Stimulated activated CD4-positive, alpha-beta T cell treated with anti-CD3 and anti-CD28 coated beads, TNF-alpha, amount 100 ng/mL, for 4 hours (primary cell): Measurements from ENCODE around the gene DZIP1L.
"Not testable (repeated sequence)": the region's sequence is repeated elsewhere in the genome, so short reads cannot be mapped to it uniquely, and the experiment has no call there.

Source experiments
- DNase-seq, 3 experiments: peaks; one replicate each; pipeline ENCODE4 v3.0.0-alpha.2; 2020; ENCODE audit warnings: low read depth in 3 of 3

Gene DZIP1L

DNA sequence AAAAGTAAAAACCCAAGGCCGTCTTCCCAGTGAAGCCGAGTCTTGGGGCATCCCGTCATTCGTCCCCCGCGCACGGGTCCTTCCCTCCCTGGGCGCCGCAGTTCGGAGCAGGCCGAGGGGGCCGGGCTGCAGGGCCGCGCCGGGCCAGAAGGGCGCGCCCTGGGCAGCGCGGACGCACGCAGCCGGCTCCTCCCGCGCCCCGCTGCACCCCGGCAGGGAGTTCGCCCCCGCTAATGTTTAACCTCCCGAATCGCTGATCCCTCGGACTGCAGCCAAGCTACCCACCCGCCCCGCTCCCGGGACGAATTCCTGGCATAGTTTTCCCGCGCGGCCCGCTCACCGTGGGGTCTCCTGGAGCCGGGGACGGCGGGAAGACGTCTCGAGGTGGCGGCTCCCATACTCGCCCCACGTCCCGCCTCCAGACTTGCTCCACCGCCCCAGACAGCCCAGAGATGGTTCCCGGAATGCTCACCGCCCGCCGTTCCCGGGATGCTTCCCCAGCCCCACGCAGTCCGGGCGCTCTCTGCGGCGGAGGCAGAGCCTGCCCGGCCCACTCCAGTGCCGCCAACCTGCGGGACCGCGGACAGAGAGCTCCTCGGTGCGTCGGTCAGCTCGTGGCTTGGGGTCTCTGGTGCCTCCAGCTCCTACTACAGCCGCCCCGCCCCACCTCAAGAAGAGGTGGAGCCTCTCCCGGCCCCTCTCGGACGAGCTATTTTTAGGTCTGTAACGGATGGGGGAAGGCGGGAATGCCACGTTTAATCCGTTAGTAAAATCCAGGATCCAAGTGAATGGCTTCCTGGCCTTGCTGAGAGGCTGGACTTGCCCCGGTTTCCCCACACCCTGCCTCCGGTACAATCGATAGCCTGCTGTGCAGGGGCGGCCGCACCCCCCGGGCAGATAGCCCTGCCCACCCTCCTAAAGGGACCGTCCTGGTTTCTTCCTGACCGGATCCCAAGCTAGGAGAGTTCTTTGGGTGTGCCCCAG is at the start of gene DZIP1L:
Gene DZIP1L (minus strand): TSS at position 621 of the 984 bp plus-strand sequence. CDS start 11,637 bp downstream, outside the sequence.
- DNase-seq, result no peak

DNA sequence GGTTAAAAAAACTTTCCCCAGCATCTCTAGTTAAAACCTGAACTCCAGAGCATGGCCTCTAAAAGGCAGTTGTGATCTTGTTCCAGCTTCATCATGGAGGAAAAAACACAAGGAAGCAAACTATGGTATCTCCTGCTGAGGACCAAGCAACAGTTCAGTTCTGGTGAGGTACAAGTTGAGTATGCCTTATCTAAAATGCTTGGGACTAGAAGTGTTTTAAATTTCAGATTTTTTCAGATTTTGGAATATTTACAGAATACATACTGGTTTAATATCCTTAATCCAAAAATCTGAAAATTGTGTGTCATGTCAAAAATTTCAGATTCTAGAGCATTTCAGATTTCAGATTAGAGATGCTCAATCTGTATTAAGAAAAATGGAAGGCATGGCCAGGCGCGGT is 49.7 kb upstream of the DZIP1L start:
- no peak for DNase-seq

GRCh38 chr3:138157743-138158142 is 42.3 kb upstream of the DZIP1L start:
- no peak for DNase-seq

DNA sequence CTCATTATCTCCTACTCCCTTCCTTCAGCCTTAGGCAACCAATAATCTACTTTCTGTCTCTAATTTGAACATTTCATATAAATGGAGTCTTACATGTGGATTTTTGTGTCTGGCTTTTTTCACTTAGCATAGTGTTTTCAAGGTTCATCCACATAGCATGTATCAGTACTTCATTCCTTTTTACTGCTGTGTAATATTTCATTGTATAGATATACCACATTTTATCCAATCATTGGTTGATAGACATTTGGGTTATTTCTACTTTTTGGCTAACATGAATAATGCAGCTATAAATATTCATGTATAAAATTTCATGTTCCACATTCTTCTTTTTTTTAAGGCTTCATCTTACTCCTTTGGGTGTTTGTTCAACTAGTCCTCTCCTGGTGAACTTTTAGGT is 39.1 kb upstream of the DZIP1L start:
- DNase-seq, result no peak

DNA sequence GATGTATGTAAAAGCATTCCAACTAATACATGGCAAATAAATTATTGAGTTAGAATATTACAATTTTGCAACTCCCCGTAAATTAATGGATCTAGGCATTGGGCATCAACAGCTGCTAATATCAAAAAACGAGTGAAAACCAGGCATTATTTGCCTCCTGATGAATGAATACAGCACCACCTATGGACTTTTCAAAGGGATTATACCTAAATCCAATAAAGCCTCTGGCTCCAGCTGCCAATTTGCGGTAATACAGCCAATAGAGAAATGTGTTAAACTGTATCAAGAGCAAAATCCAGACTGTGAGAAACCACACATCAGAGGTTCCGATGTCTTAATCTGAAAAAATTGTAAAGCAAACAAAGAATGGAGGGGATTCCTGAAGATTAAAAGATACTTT is 33.1 kb upstream of the DZIP1L start:
- no peak for DNase-seq

DNA sequence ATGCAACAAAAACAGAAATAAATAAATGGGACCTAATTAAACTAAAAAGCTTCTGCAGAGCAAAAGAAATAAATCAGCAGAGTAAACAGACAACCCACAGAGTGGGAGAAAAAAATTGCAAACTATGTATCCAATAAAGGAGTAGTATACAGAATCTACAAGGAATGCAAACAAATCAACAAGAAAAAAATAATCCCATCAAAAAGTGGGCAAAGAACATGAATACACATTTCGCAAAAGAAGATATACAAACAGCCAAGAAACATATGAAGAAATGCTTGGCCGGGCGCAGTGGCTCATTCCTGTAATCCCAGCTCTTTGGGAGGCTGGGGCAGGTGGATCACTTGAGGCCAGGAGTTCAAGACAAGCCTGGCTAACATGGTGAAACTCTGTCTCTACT is 26.8 kb upstream of the DZIP1L start:
- DNase-seq, result not testable (repeated sequence)

DNA sequence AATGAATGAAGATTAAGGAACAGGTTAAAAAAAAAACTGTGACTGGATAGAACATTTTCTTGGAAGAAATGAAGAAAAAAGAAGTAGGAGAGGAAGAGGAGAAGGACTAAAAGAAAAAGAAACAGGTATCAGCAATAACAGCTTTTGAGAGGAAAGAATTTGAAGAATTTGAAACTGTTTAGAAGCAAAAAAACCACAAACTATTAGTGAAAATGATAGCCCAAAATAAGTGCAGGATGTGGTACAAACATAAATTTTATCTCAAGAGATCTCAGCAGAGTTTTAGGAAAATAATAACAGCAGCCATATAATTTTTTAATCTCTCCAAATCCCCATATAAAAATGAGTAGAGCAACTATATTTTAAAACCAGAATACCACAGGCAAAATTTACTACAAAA is 25.5 kb upstream of the DZIP1L start:
- DNase-seq, result no peak

DNA sequence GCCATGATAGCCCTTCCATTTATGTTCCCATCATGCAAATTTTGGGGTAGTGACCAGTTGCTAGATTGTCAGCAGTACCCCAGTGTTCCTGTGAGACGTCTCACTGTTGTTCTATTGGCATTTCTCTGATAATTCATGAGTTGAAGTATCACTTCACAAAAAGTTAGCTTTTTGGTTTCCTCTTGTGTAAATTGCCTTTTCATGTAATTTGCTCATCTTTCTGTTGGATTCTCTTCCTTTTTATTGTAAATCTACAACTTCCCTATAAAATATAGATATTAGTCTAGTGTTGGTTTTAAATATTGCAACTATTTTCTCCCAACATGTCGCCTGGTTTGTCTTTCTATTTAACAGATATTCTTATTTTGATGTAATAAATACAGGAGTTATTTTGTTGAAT is 24.3 kb upstream of the DZIP1L start:
- no peak for DNase-seq

DNA sequence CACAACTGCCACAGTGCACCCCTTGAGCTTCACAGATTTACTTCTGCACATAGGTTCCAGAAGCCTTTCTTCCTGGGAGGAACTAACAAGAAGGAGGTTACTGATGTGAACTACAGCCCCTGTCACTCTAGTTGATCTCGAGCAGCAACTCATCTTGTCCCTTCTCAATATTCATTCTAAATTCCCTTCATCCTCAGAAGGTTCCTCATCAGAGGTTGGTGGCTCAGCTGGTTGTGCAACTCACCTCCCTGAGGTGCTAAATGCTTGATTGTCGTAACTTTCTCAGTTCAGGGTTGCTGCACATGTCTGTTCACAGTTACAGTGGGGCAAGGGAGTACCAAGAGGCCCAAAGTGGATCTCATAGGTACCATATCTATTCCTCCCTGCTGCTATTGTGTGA is 22.5 kb upstream of the DZIP1L start:
- DNase-seq, result no peak

GRCh38 chr3:138136201-138136600 is 20.8 kb upstream of the DZIP1L start:
- DNase-seq, result no peak

GRCh38 chr3:138135833-138136194 is 20.4 kb upstream of the DZIP1L start:
- no peak for DNase-seq

GRCh38 chr3:138135146-138135832 is 19.9 kb upstream of the DZIP1L start:
- no peak for DNase-seq

GRCh38 chr3:138132239-138132638 is 16.8 kb upstream of the DZIP1L start, which contains the start of gene A4GNT:
TSS of gene A4GNT (minus strand) at chr3:138132390. CDS start at chr3:138131256, 1,134 bp downstream.
- DNase-seq, result no peak

DNA sequence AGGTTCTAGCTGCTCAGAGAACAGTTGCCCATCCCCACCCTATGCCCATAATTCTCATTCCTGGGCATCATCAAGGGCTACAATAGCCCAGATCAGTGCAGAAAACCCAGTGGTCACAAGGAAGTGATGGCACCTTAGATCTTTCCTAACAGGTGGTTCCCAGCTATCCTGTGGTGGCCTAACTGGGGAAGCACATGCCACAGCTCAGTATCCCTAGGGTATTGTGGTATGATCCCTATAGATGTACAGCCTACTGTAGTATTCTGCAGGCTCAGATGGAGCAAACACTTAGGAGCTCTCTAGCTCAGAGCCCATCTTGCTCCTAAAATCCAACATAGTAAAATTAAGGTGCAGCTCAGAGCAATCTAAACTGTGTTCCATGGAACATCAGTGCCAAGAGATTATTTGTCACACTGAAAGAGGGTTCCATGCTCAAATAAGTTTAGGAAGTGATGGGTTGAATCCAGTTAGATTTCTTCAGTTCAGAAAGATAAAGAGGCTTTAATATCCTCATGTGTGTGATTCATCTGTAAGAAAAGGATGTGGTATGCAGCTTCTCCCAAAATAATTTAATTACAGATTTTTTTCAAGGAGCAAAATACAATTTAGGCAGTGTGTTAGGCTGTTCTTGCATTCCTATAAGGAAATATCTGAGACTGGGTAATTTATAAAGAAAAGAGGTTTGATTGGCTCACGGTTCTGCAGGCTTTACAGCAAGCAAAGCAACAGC is 12.4 kb upstream of the DZIP1L start:
- DNase-seq, result no peak

DNA sequence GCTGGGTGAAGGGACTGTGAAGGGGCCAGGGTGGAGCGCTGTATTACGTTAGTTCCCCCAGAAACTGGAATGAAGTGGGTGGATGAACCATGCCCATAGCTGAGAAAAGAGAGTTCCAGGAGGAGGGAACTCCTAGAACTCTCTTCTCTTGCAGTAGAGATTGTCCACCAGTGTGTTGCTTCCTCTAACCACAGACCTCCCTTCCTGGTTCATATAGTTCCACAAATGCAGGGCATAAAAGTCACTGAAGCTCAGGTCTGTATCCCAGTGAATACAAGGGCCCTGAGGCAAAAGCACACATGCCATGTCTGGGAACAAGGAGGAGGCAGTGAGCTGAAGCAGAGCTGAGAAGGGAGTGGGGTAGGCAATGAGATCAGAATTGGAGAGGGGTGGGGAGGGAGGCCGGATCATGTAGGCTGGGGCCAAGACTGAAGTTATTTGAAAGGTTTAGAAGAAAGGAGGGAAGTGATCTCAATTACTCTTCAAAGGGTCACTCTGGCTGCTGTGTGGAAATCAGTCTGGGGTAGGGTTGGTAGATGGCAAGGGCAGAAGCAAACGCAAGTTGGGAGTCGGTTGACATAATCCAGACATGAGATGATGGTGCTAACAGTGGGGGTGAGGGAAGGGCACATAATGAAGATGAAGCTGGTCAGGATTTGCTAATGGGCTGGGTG is 10.3 kb upstream of the DZIP1L start:
- DNase-seq, result no peak

GRCh38 chr3:138124706-138125355 is 9.4 kb upstream of the DZIP1L start:
- DNase-seq, result no peak

DNA sequence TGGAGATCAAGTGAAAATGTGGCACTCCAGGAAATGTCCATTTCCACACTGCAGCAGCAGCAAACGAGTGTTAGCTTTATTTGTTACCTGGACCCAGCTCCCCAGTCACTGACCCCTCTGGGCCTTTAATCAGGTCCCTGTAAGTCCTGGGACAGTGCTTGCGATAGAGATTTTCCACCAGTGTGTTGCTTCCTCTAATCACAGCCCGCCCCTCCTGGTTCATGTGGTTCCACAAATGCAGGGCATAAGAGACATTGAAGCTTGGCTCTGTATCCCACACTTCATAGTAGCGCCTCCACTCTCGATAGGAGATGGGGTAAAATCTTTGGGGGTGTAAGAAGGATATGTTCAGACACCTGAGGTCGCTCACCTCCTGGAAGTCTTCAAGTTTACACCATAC is 8.8 kb upstream of the DZIP1L start:
- DNase-seq, result no peak

- no peak for DNase-seq
Observed at GRCh38 chr3:138119423-138119766, 4.0 kb upstream of the DZIP1L start.

- peak; percentile 12 to 32 (median 27) for DNase-seq
Observed at GRCh38 chr3:138118612-138119422, 3.4 kb upstream of the DZIP1L start.

- no peak for DNase-seq
Observed at GRCh38 chr3:138114431-138114918, 933 bp downstream of the DZIP1L start.
